Osteoblast (primary cell): ENCODE measurements around the gene AIP. TPM values are rescaled to one million over a fixed set of nuclear protein-coding genes. Genes with fewer than 3 reads are reported as not detected.

Experiments
- DNase-seq: peaks from one replicate; pipeline ENCODE4 v3.0.0; 2011; ENCODE audit warnings: low spot score, mixed read lengths; ENCODE audit not compliant: insufficient read length; ENCODE audit errors: missing footprints
- H2AFZ ChIP-seq: 2 replicates; pipeline ENCODE4 v1.6.0; 2011; ENCODE audit warnings: mild to moderate bottlenecking, low read length
- H3K27ac ChIP-seq: 2 replicates; pipeline ENCODE4 v1.5.1; 2011; ENCODE audit warnings: mild to moderate bottlenecking, low read depth, low read length, moderate library complexity
- H3K27me3 ChIP-seq: 2 replicates; pipeline ENCODE4 v1.6.0; 2012; ENCODE audit warnings: mild to moderate bottlenecking, control low read depth, inconsistent platforms, low read length, moderate library complexity; ENCODE audit not compliant: insufficient read depth
- H3K36me3 ChIP-seq: 2 replicates; pipeline ENCODE4 v1.5.1; 2011; ENCODE audit warnings: mild to moderate bottlenecking, low read length, control low read depth, moderate library complexity; ENCODE audit not compliant: insufficient read depth
- H3K4me1 ChIP-seq: 2 replicates; pipeline ENCODE4 v1.5.1; 2011; ENCODE audit warnings: mild to moderate bottlenecking, low read length, control low read depth, moderate library complexity; ENCODE audit not compliant: insufficient read depth
- H3K4me2 ChIP-seq: 2 replicates; pipeline ENCODE4 v1.6.0; 2011; ENCODE audit warnings: mild to moderate bottlenecking, low read length; ENCODE audit not compliant: insufficient read depth
- H3K4me3 ChIP-seq: fragments of 200-600 bp; sonication (generic); 3 replicates; pipeline ENCODE4 v1.5.1; 2012; ENCODE audit warnings: mild to moderate bottlenecking, low read length, inconsistent platforms; ENCODE audit not compliant: insufficient read depth
- H3K79me2 ChIP-seq: 2 replicates; pipeline ENCODE4 v1.6.0; 2012; ENCODE audit warnings: mild to moderate bottlenecking, low read length, control low read depth, inconsistent platforms; ENCODE audit not compliant: insufficient read depth
- H3K9me3 ChIP-seq: 2 replicates; pipeline ENCODE4 v1.5.1; 2011; ENCODE audit warnings: low read depth, low read length, control low read depth
- H4K20me1 ChIP-seq: 2 replicates; pipeline ENCODE4 v1.6.0; 2012; ENCODE audit warnings: mild to moderate bottlenecking, low read length, control low read depth; ENCODE audit not compliant: insufficient read depth
- CTCF ChIP-seq: IDR thresholded peaks from 2 replicates; pipeline ENCODE4 v1.5.1; 2011; ENCODE audit warnings: mild to moderate bottlenecking, low read depth, low read length, moderate library complexity; ENCODE audit errors: extremely low read depth
- total RNA-seq: library from RNA; depleted of rRNA; stranded (reverse); fragments of >200 nt; gene quantifications from 2 replicates; pipeline ENCODE4 v1.2.3, GENCODE V29; 2012

Gene AIP
- 64.2 and 71.3 TPM in 2 replicates for total RNA-seq

- H3K27me3 ChIP-seq: no peaks in the 10 kb centered on the region
- H4K20me1 ChIP-seq: peaks cover 12% of the 10 kb centered on the region
- H3K4me2 ChIP-seq: peak within 1 kb of the TSS; percentile 82
- no peaks in the 10 kb centered on the region for H3K36me3 ChIP-seq
- peaks cover 25% of the 10 kb centered on the region for H3K79me2 ChIP-seq
- H2AFZ ChIP-seq: peak within 1 kb of the TSS; percentile 99
- no peak for TF ChIP-seq CTCF
- peaks cover 7% of the 10 kb centered on the region for H3K4me1 ChIP-seq
- H3K4me3 ChIP-seq: peak within 1 kb of the TSS; percentile 82
- H3K27ac ChIP-seq: peak within 1 kb of the TSS; percentile 86
- H3K9me3 ChIP-seq: no peaks in the 10 kb centered on the region
- peak; percentile 100 for DNase-seq
These were observed at the start of gene AIP for GRCh38 chr11:67482827-67483798. TSS of gene AIP (plus strand) at chr11:67483026. CDS start at chr11:67483159, 133 bp downstream.

- Histone ChIP-seq H3K27ac (no peak overlapping the region), H3K4me1 (peaks cover 8% of the 10 kb centered on the region), H3K27me3 (no peaks in the 10 kb centered on the region), H4K20me1 (no peaks in the 10 kb centered on the region), H3K36me3 (peaks cover 37% of the 10 kb centered on the region), H3K9me3 (no peaks in the 10 kb centered on the region), H3K4me2 (no peak overlapping the region), H2AFZ (no peak overlapping the region), H3K4me3 (no peak overlapping the region), H3K79me2 (peaks cover 21% of the 10 kb centered on the region)
- no peak for TF ChIP-seq CTCF
- DNase-seq: peak; percentile 85
These were observed 49.1 kb upstream of the AIP start for GRCh38 chr11:67433536-67434394.

- TF ChIP-seq CTCF: no peak
- H4K20me1 ChIP-seq: no peaks in the 10 kb centered on the region
- no peak overlapping the region for H2AFZ ChIP-seq
- peaks cover 2% of the 10 kb centered on the region for H3K4me1 ChIP-seq
- H3K27me3 ChIP-seq: no peaks in the 10 kb centered on the region
- no peak for DNase-seq
- no peak overlapping the region for H3K27ac ChIP-seq
- no peak overlapping the region for H3K4me3 ChIP-seq
- H3K79me2 ChIP-seq: peaks cover 14% of the 10 kb centered on the region
- peaks cover 38% of the 10 kb centered on the region for H3K36me3 ChIP-seq
- no peak overlapping the region for H3K4me2 ChIP-seq
- no peaks in the 10 kb centered on the region for H3K9me3 ChIP-seq
These were observed 48.4 kb upstream of the AIP start for GRCh38 chr11:67434395-67434881.
